OCI-LY3 (cell line): ENCODE measurements around the gene STAT6.

ENCODE experiments used
- CTCF ChIP-seq: fragments of 200-600, 300-600 bp; sonication (generic); IDR thresholded peaks from 2 replicates; pipeline ENCODE4 v1.5.1; 2014; ENCODE audit warnings: antibody characterized with exemption, low read length, low read depth
- EZH2phosphoT487 ChIP-seq: fragments of 200-600 bp; shearing (Covaris generic); IDR thresholded peaks from 2 replicates; pipeline ENCODE4 v1.6.1; 2018; ENCODE audit warnings: antibody characterized with exemption, mixed run types, low read depth

- TF ChIP-seq CTCF (no peak), EZH2phosphoT487 (no peak)
Observed at GRCh38 chr12:57127726-57128518, 16.8 kb upstream of the STAT6 start, which contains the start of gene LRP1.
